Suprapubic skin (tissue), 3 donors: ENCODE results near the gene MFN2.

ENCODE experiments used
- CTCF ChIP-seq, 2 donors: fragments of 200-600 bp in 1 of 2; fragments of 450-650 bp in 1 of 2; sonication (generic) in 1 of 2; IDR thresholded peaks; one replicate each; pipeline ENCODE4 v1.5.1; 2016 to 2019; ENCODE audit warnings: antibody characterized with exemption in 2 of 2, mild to moderate bottlenecking in 1 of 2, moderate library complexity in 1 of 2
- EP300 ChIP-seq: sonication (generic); formaldehyde crosslinking; IDR thresholded peaks from one replicate; pipeline ENCODE4 v1.6.1; 2017; ENCODE audit warnings: antibody characterized with exemption

GRCh38 chr1:11931845-11932244 lies 48.4 kb upstream of the MFN2 start:
- no peak for TF ChIP-seq EP300
- no peak for TF ChIP-seq CTCF (IDR thresholded peaks at IDR 0.05)
